K562 (cell line): ENCODE data around the gene SHB. TPM values are rescaled to one million over a fixed set of nuclear protein-coding genes. Genes with fewer than 3 reads are reported as not detected.

Source experiments
- CBX3 ChIP-seq, 2 experiments: IDR thresholded peaks; 1 replicate in 1 of 2; 2 replicates in 1 of 2; pipeline ENCODE4 v1.6.1; 2012; ENCODE audit warnings: inconsistent platforms in 2 of 2, low read length in 2 of 2, borderline replicate concordance in 1 of 2, control low read depth in 1 of 2
- CHD2 ChIP-seq: IDR thresholded peaks from 2 replicates; pipeline ENCODE4 v1.6.1; 2011; ENCODE audit warnings: low read depth, low read length
- GTF2A2 ChIP-seq: IDR thresholded peaks from 2 replicates; pipeline ENCODE4 v1.6.1; 2016; ENCODE audit warnings: mild to moderate bottlenecking, missing genetic modification characterization, missing compliant biosample characterization
- HIVEP1 ChIP-seq: fragments of 250-450 bp; sonication (Bioruptor Pico); IDR thresholded peaks from 2 replicates; pipeline ENCODE4 v1.4.0; 2020; ENCODE audit warnings: mild to moderate bottlenecking
- JUN ChIP-seq, 2 experiments: sonication (generic) in 1 of 2; formaldehyde crosslinking in 1 of 2; IDR thresholded peaks; 2 replicates each; pipeline versions ENCODE4 v1.6.1 to v1.8.0; 2012 to 2022; ENCODE audit warnings: borderline replicate concordance in 2 of 2, mild to moderate bottlenecking in 2 of 2, improper control_type of control experiment in 1 of 2, low read depth in 1 of 2, low read length in 1 of 2, missing genetic modification reagents in 1 of 2
- KAT8 ChIP-seq: fragments of 450-650 bp; IDR thresholded peaks from 2 replicates; pipeline ENCODE4 v1.6.1; 2016; ENCODE audit warnings: low read depth, mild to moderate bottlenecking
- MTF1 ChIP-seq: fragments of 250-450 bp; sonication (Bioruptor Pico); IDR thresholded peaks from 2 replicates; pipeline ENCODE4 v1.9.0; 2021; ENCODE audit warnings: moderate library complexity, mild to moderate bottlenecking, inconsistent platforms, borderline replicate concordance
- NFRKB ChIP-seq: fragments of 450-650 bp; IDR thresholded peaks from 2 replicates; pipeline ENCODE4 v1.6.1; 2016; ENCODE audit warnings: low read depth
- NFXL1 ChIP-seq: fragments of 450-650 bp; formaldehyde crosslinking; IDR thresholded peaks from 2 replicates; pipeline ENCODE4 v1.4.0; 2021; ENCODE audit warnings: mild to moderate bottlenecking
- NR2C1 ChIP-seq, 2 experiments: fragments of 450-650 bp; IDR thresholded peaks; 2 replicates each; pipeline ENCODE4 v1.6.1; 2017; ENCODE audit warnings: mild to moderate bottlenecking in 2 of 2, antibody characterized with exemption in 1 of 2, inconsistent platforms in 1 of 2, missing compliant biosample characterization in 1 of 2, missing genetic modification characterization in 1 of 2
- SAFB2 ChIP-seq: fragments of 200-400 bp; formaldehyde crosslinking; IDR thresholded peaks from 2 replicates; pipeline ENCODE4 v1.6.1; 2018; ENCODE audit warnings: borderline replicate concordance, low read length, low read depth, moderate library complexity; ENCODE audit not compliant: severe bottlenecking
- TRIM25 ChIP-seq: fragments of 450-650 bp; IDR thresholded peaks from 2 replicates; pipeline ENCODE4 v1.7.0; 2016; ENCODE audit warnings: borderline replicate concordance
- ZNF324 ChIP-seq: fragments of 250-450 bp; sonication (Bioruptor Pico); IDR thresholded peaks from 2 replicates; pipeline ENCODE4 v1.4.0; 2020; ENCODE audit warnings: mild to moderate bottlenecking
- polyA plus RNA-seq, 8 experiments: library from polyadenylated mRNA; depleted of rRNA in 4 of 8; stranded (reverse) in 5 of 8; unstranded in 3 of 8; fragments of >200 nt; fragmentation: Nextera tagmentation in 2 of 8; fragmentation: Illumina TruSeq in 1 of 8; extraction: Ambion mirVana in 2 of 8; extraction: Trizol in 1 of 8; gene quantifications; 2 replicates each; pipeline versions ENCODE4 v1.2.1 to v1.2.3, GENCODE V29; 2011 to 2014; ENCODE audit warnings: inconsistent platforms in 1 of 8, missing spikeins in 1 of 8
- total RNA-seq, 7 experiments: library from RNA; depleted of rRNA in 6 of 7; stranded (reverse); fragments of >200 nt in 6 of 7; fragmentation: Illumina TruSeq in 2 of 7; extraction: Trizol in 2 of 7; gene quantifications; 2 replicates each; pipeline versions ENCODE4 v1.2.1 to v1.2.3, GENCODE V29; 2011 to 2021; ENCODE audit warnings: low replicate concordance in 1 of 7
- TF ChIP-seq, protein P1 (sequence below), 2 experiments: IDR thresholded peaks in 1 of 2; conservative IDR thresholded peaks in 1 of 2; 2 replicates each; pipeline ENCODE4 v1.6.1; 2016; ENCODE audit warnings: low read depth in 2 of 2, mild to moderate bottlenecking in 1 of 2, missing compliant biosample characterization in 1 of 2, missing genetic modification characterization in 1 of 2, moderate library complexity in 1 of 2
- TF ChIP-seq, protein P2 (sequence below): fragments of 150-350 bp; IDR thresholded peaks from 2 replicates; pipeline ENCODE4 v1.6.1; 2014; ENCODE audit warnings: low read depth, mild to moderate bottlenecking, low read length, borderline replicate concordance
- TF ChIP-seq, protein P3 (sequence below): fragments of 250-450 bp; sonication (Bioruptor Pico); IDR thresholded peaks from 2 replicates; pipeline ENCODE4 v1.8.0; 2021; ENCODE audit warnings: borderline replicate concordance, mild to moderate bottlenecking, moderate library complexity; ENCODE audit not compliant: poor library complexity, severe bottlenecking

The SHB gene
- total and polyA plus RNA-seq, 9 of the 15 experiments (the other 6 are each of a cell fraction or from before 2014, with no cell fraction given): 0.78 to 16.0 (median 5.3) TPM

GRCh38 chr9:38107811-38108304, 38.8 kb upstream of the SHB start (continued):
- TF ChIP-seq, protein P1, sequence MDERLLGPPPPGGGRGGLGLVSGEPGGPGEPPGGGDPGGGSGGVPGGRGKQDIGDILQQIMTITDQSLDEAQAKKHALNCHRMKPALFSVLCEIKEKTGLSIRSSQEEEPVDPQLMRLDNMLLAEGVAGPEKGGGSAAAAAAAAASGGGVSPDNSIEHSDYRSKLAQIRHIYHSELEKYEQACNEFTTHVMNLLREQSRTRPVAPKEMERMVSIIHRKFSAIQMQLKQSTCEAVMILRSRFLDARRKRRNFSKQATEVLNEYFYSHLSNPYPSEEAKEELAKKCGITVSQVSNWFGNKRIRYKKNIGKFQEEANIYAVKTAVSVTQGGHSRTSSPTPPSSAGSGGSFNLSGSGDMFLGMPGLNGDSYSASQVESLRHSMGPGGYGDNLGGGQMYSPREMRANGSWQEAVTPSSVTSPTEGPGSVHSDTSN (CRISPR knock-in tag; IDR thresholded peaks at IDR 0.05; ENCODE audit: low read depth): no peak
- TF ChIP-seq, protein P1 (tag; conservative IDR thresholded peaks at IDR 0.05; ENCODE audit: low read depth): 0 out of 2 replicates have a peak, but pooled peaks have one; percentile 43
- no peak for TF ChIP-seq SAFB2
- no peak for TF ChIP-seq ZNF324 (CRISPR knock-in tag)
- no peak for TF ChIP-seq CHD2
- no peak for TF ChIP-seq TRIM25
- peak; percentile 19; the same call in 1 of the 2 replicates for TF ChIP-seq GTF2A2 (tag)
- TF ChIP-seq MTF1 (CRISPR knock-in tag): no peak
- peak; percentile 42; the same call in 1 of the 2 replicates for TF ChIP-seq HIVEP1 (CRISPR knock-in tag)
- TF ChIP-seq NFXL1 (CRISPR knock-in tag): peak; percentile 70; the same call in 1 of the 2 replicates
- TF ChIP-seq, protein P2, sequence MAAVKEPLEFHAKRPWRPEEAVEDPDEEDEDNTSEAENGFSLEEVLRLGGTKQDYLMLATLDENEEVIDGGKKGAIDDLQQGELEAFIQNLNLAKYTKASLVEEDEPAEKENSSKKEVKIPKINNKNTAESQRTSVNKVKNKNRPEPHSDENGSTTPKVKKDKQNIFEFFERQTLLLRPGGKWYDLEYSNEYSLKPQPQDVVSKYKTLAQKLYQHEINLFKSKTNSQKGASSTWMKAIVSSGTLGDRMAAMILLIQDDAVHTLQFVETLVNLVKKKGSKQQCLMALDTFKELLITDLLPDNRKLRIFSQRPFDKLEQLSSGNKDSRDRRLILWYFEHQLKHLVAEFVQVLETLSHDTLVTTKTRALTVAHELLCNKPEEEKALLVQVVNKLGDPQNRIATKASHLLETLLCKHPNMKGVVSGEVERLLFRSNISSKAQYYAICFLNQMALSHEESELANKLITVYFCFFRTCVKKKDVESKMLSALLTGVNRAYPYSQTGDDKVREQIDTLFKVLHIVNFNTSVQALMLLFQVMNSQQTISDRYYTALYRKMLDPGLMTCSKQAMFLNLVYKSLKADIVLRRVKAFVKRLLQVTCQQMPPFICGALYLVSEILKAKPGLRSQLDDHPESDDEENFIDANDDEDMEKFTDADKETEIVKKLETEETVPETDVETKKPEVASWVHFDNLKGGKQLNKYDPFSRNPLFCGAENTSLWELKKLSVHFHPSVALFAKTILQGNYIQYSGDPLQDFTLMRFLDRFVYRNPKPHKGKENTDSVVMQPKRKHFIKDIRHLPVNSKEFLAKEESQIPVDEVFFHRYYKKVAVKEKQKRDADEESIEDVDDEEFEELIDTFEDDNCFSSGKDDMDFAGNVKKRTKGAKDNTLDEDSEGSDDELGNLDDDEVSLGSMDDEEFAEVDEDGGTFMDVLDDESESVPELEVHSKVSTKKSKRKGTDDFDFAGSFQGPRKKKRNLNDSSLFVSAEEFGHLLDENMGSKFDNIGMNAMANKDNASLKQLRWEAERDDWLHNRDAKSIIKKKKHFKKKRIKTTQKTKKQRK: no peak
- no peak for TF ChIP-seq CBX3 (IDR thresholded peaks at IDR 0.05; ENCODE audit: borderline replicate concordance in 1 of 2, low read length in 2 of 2)
- TF ChIP-seq NFRKB: no peak
- TF ChIP-seq NR2C1 (IDR thresholded peaks at IDR 0.05): no peak
- 0 out of 2 replicates have a peak, but pooled peaks have one; percentile 7 for TF ChIP-seq NR2C1 (tag; IDR thresholded peaks at IDR 0.05)
- TF ChIP-seq, protein P3, sequence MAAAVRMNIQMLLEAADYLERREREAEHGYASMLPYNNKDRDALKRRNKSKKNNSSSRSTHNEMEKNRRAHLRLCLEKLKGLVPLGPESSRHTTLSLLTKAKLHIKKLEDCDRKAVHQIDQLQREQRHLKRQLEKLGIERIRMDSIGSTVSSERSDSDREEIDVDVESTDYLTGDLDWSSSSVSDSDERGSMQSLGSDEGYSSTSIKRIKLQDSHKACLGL (CRISPR knock-in tag): no peak
- no peak for TF ChIP-seq KAT8
- TF ChIP-seq JUN (IDR thresholded peaks at IDR 0.05; ENCODE audit: borderline replicate concordance, low read depth, low read length): 0 out of 2 replicates have a peak, but pooled peaks have one; percentile 11
- no peak for TF ChIP-seq JUN (CRISPR knock-in tag; IDR thresholded peaks at IDR 0.05; ENCODE audit: borderline replicate concordance)
